NB4 (cell line): ENCODE measurements around the gene S100A12.

Experiments used
- CTCF ChIP-seq: IDR thresholded peaks from one replicate; pipeline ENCODE4 v1.5.1; 2012; ENCODE audit warnings: low read depth, low read length
- MAX ChIP-seq: IDR thresholded peaks from 2 replicates; pipeline ENCODE4 v1.6.1; 2011; ENCODE audit warnings: low read depth, low read length
- MYC ChIP-seq: IDR thresholded peaks from 2 replicates; pipeline ENCODE4 v1.6.1; 2011; ENCODE audit warnings: low read depth, low read length

- no peak for TF ChIP-seq CTCF
- no peak for TF ChIP-seq MYC
- TF ChIP-seq MAX: no peak
These were observed 26.8 kb upstream of the S100A12 start for GRCh38 chr1:153402226-153402625.
